GM12878 (cell line): ENCODE measurements around the gene VSIG8. TPM values are rescaled to one million over a fixed set of nuclear protein-coding genes. Genes with fewer than 3 reads are reported as not detected.
A peak's percentile ranks its signal among the peaks of the same experiment; 100 is the strongest.

Source experiments
- ATAC-seq: fragments of 200-7000 bp; cut with Tn5 transposase; 3 replicates; pipeline ENCODE4 v1.9.1; 2020; ENCODE audit warnings: mild to moderate bottlenecking, moderate library complexity
- BruUV-seq: library from RNA; stranded (reverse); fragments of 400-500 nt; replicated peaks from 2 replicates; lab custom pipeline; 2021; lab: Mats Ljungman, UMichigan
- CTCF ChIA-PET: fragments of 300-600 bp; sonication (Branson Sonifier 250); formaldehyde crosslinking; extraction: SDS; loops from one replicate; lab custom pipeline; 2021; ENCODE audit warnings: inconsistent platforms; lab: Yijun Ruan, JAX
- POLR2A ChIA-PET: fragments of 350-600 bp; formaldehyde crosslinking; extraction: SDS; loops from one replicate; lab custom pipeline; 2021; ENCODE audit warnings: inconsistent platforms; lab: Charles Lee
- RAD21 ChIA-PET: fragments of 300-600 bp; sonication (Branson Sonifier 250); formaldehyde crosslinking; loops from one replicate; lab custom pipeline; 2023; ENCODE audit warnings: antibody characterized with exemption; ENCODE audit not compliant: unreplicated experiment; lab: Charles Lee
- SMC1A ChIA-PET: fragments of 300-600 bp; sonication (Branson Sonifier 250); formaldehyde crosslinking; loops from one replicate; lab custom pipeline; 2023; ENCODE audit not compliant: unreplicated experiment, uncharacterized antibody; lab: Charles Lee
- DNase-seq: peaks from one replicate; pipeline ENCODE4 v3.0.0-alpha.2; 2011; ENCODE audit warnings: low read depth, low spot score
- FAIRE-seq: peaks from 3 replicates; lab custom pipeline; 2011; peaks lifted over from hg19 to GRCh38; lab: Jason Lieb, UNC
- H2AFZ ChIP-seq: 2 replicates; pipeline ENCODE4 v1.6.0; 2011; ENCODE audit warnings: low read depth, low read length, control low read depth; ENCODE audit not compliant: control insufficient read depth
- H3K27ac ChIP-seq: 2 replicates; pipeline ENCODE4 v1.5.1; 2011; ENCODE audit warnings: control low read depth; ENCODE audit not compliant: control insufficient read depth, insufficient read depth
- H3K27me3 ChIP-seq, 2 experiments: replicated peaks in 1 of 2; 2 replicates each; pipeline versions ENCODE4 v1.6.0 to v1.6.1; 2011; ENCODE audit warnings: low read length in 1 of 2; ENCODE audit not compliant: control insufficient read depth in 2 of 2, insufficient read depth in 2 of 2
- H3K36me3 ChIP-seq, 2 experiments: 2 replicates each; pipeline ENCODE4 v1.5.1; 2011; ENCODE audit warnings: low read length in 1 of 2; ENCODE audit not compliant: control insufficient read depth in 2 of 2, insufficient read depth in 2 of 2
- H3K4me1 ChIP-seq: 2 replicates; pipeline ENCODE4 v1.6.1; 2011; ENCODE audit warnings: mild to moderate bottlenecking, low read length, moderate library complexity, mixed read lengths; ENCODE audit not compliant: control insufficient read depth, insufficient read depth
- H3K4me2 ChIP-seq: 2 replicates; pipeline ENCODE4 v1.6.0; 2011; ENCODE audit warnings: control low read depth; ENCODE audit not compliant: control insufficient read depth, insufficient read depth
- H3K4me3 ChIP-seq: fragments of 200-600 bp; sonication (generic); 2 replicates; pipeline ENCODE4 v1.5.1; 2016
- H3K79me2 ChIP-seq: 2 replicates; pipeline ENCODE4 v1.6.0; 2011; ENCODE audit warnings: low read length; ENCODE audit not compliant: control insufficient read depth, insufficient read depth
- H3K9ac ChIP-seq: 2 replicates; pipeline ENCODE4 v1.8.0; 2011; ENCODE audit warnings: low read length, control low read depth, mixed read lengths; ENCODE audit not compliant: control insufficient read depth, insufficient read depth
- H3K9me3 ChIP-seq: replicated peaks from 3 replicates; pipeline ENCODE4 v1.5.1; 2011; ENCODE audit warnings: mild to moderate bottlenecking, low read length; ENCODE audit not compliant: control insufficient read depth, insufficient read depth
- H4K20me1 ChIP-seq: 2 replicates; pipeline ENCODE4 v1.6.0; 2011; ENCODE audit not compliant: control insufficient read depth, insufficient read depth
- CHD1 ChIP-seq: IDR thresholded peaks from 2 replicates; pipeline ENCODE4 v1.6.1; 2012; ENCODE audit warnings: low read depth, low read length, improper control_type of control experiment
- JUNB ChIP-seq: IDR thresholded peaks from 2 replicates; pipeline ENCODE4 v1.6.1; 2016; ENCODE audit warnings: antibody characterized with exemption, mild to moderate bottlenecking
- MEF2A ChIP-seq: IDR thresholded peaks from 2 replicates; pipeline ENCODE4 v1.6.1; 2011; ENCODE audit warnings: low read depth, mild to moderate bottlenecking, low read length, moderate library complexity; ENCODE audit not compliant: insufficient read depth
- MEF2B ChIP-seq: fragments of 450-650 bp; IDR thresholded peaks from 2 replicates; pipeline ENCODE4 v1.6.1; 2018; ENCODE audit warnings: mild to moderate bottlenecking, moderate library complexity; ENCODE audit not compliant: partially characterized antibody, poor library complexity, severe bottlenecking
- NFIC ChIP-seq: IDR thresholded peaks from 2 replicates; pipeline ENCODE4 v1.6.1; 2012; ENCODE audit warnings: low read depth, mild to moderate bottlenecking, inconsistent platforms, low read length, moderate library complexity
- RAD21 ChIP-seq: IDR thresholded peaks from 2 replicates; pipeline ENCODE4 v1.6.1; 2011; ENCODE audit warnings: mild to moderate bottlenecking, low read depth, low read length, moderate library complexity; ENCODE audit not compliant: insufficient read depth
- TBL1XR1 ChIP-seq: IDR thresholded peaks from 2 replicates; pipeline ENCODE4 v1.6.1; 2012; ENCODE audit warnings: low read depth, low read length, improper control_type of control experiment
- WRNIP1 ChIP-seq: IDR thresholded peaks from 2 replicates; pipeline ENCODE4 v1.6.1; 2011; ENCODE audit warnings: low read depth, low read length, improper control_type of control experiment, borderline replicate concordance
- WGBS: methylation state at CpG from one replicate; pipeline ENCODE4 v1.1.6; 2016; ENCODE audit warnings: low lambda C conversion rate; ENCODE audit not compliant: insufficient replicate concordance, insufficient coverage; ENCODE audit errors: missing lambda C conversion rate; 5-methylcytosine and 5-hydroxymethylcytosine counted together
- in situ Hi-C: fragments of 300-500 bp; cut with MboI; formaldehyde crosslinking; loops from 9 replicates; pipeline ENCODE4 v1.14.3; 2018; ENCODE audit warnings: mixed read lengths
- intact Hi-C: fragments of 100-400 bp; cut with micrococcal nuclease; formaldehyde crosslinking; loops from one replicate; pipeline ENCODE4 v1.14.2; 2022; ENCODE audit not compliant: unreplicated experiment
- polyA plus RNA-seq, 11 experiments: library from polyadenylated mRNA; depleted of rRNA in 4 of 11; unstranded in 6 of 11; stranded (reverse) in 5 of 11; fragments of >200 nt; fragmentation: Nextera tagmentation in 4 of 11; fragmentation: Illumina TruSeq in 1 of 11; extraction: Ambion mirVana in 4 of 11; extraction: Trizol in 1 of 11; gene quantifications; 1 replicate in 1 of 11; 2 replicates in 10 of 11; pipeline versions ENCODE4 v1.2.1 to v1.2.3, GENCODE V29; 2011 to 2016; ENCODE audit warnings: inconsistent platforms in 2 of 11, missing spikeins in 2 of 11, low read depth in 1 of 11
- total RNA-seq, 4 experiments: library from RNA; depleted of rRNA in 3 of 4; stranded (reverse); fragments of >200 nt in 3 of 4; fragmentation: Illumina TruSeq in 1 of 4; extraction: Trizol in 1 of 4; gene quantifications; 2 replicates each; pipeline versions ENCODE4 v1.2.1 to v1.2.3, GENCODE V29; 2013 to 2021
- TF ChIP-seq, protein P1 (sequence below), 3 experiments: IDR thresholded peaks in 2 of 3; conservative IDR thresholded peaks in 1 of 3; 2 replicates each; pipeline ENCODE4 v1.5.1; 2011; ENCODE audit warnings: low read depth in 3 of 3, low read length in 3 of 3, mild to moderate bottlenecking in 3 of 3, control low read depth in 2 of 3, moderate library complexity in 2 of 3, inconsistent platforms in 1 of 3, mixed read lengths in 1 of 3; ENCODE audit not compliant: control insufficient read depth in 2 of 3, insufficient read depth in 1 of 3; ENCODE audit errors: extremely low read depth in 1 of 3

The VSIG8 gene
- total and polyA plus RNA-seq, 10 of the 15 experiments (the other 5 are each of a cell fraction or from before 2014, with no cell fraction given) = not detected

DNA sequence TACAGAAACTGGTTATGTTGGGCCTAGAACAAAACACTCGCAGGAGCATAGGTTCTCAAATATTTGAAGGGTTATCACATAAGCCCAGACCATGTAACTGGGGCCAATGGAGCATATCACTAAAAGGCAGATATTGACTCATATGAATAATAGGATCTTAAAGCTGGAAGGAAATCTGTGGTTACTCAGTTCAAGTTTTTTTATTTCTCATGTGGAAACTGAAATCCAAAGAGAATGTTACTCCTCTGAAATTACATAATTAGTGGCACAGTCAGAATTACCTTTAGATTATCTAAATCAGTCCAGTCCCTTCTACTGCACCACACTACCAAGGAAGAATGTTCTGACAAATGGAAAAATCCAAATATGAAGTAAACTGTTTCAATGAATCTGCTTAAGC lies 23.7 kb downstream of the VSIG8 start (continued):
- TF ChIP-seq MEF2A = no peak
- TF ChIP-seq MEF2B = no peak
- no peak for TF ChIP-seq CHD1
- TF ChIP-seq NFIC = peak; percentile 82
- peak; percentile 83 for TF ChIP-seq JUNB

DNA sequence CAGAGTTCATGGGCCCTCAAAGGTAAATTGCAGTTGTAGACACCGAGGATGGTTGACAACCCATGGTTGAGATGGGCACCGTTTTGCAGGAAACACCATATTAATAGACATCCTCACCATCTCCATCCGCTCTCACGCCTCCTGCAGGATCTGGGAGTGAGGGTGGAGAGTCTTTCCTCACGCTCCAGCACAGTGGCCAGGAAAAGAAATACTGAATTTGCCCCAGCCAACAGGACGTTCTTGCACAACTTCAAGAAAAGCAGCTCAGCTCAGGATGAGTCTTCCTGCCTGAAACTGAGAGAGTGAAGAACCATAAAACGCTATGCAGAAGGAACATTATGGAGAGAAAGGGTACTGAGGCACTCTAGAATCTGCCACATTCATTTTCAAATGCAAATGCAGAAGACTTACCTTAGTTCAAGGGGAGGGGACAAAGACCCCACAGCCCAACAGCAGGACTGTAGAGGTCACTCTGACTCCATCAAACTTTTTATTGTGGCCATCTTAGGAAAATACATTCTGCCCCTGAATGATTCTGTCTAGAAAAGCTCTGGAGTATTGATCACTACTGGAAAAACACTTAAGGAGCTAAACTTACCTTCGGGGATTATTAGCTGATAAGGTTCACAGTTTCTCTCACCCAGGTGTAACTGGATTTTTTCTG lies 26.5 kb downstream of the VSIG8 start:
- no peaks in the 10 kb centered on the region for H3K27me3 ChIP-seq
- no peaks in the 10 kb centered on the region for H3K79me2 ChIP-seq
- H3K9me3 ChIP-seq = no peaks in the 10 kb centered on the region
- H3K4me1 ChIP-seq = peaks cover 26% of the 10 kb centered on the region
- H3K9ac ChIP-seq = no peak overlapping the region
- intact Hi-C loops (no loop called here), in situ Hi-C loops (no loop called here)
- no peak overlapping the region for H3K27ac ChIP-seq
- no peak overlapping the region for H2AFZ ChIP-seq
- TF ChIP-seq TBL1XR1 (no peak), WRNIP1 (no peak), RAD21 (peak; percentile 49)
- TF ChIP-seq, protein P1, sequence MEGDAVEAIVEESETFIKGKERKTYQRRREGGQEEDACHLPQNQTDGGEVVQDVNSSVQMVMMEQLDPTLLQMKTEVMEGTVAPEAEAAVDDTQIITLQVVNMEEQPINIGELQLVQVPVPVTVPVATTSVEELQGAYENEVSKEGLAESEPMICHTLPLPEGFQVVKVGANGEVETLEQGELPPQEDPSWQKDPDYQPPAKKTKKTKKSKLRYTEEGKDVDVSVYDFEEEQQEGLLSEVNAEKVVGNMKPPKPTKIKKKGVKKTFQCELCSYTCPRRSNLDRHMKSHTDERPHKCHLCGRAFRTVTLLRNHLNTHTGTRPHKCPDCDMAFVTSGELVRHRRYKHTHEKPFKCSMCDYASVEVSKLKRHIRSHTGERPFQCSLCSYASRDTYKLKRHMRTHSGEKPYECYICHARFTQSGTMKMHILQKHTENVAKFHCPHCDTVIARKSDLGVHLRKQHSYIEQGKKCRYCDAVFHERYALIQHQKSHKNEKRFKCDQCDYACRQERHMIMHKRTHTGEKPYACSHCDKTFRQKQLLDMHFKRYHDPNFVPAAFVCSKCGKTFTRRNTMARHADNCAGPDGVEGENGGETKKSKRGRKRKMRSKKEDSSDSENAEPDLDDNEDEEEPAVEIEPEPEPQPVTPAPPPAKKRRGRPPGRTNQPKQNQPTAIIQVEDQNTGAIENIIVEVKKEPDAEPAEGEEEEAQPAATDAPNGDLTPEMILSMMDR (IDR thresholded peaks at IDR 0.05 in 2 of 3, conservative IDR thresholded peaks at IDR 0.05 in 1 of 3; ENCODE audit: control insufficient read depth in 2 of 3, extremely low read depth in 1 of 3, insufficient read depth in 1 of 3, low read depth in 3 of 3, low read length in 3 of 3) = peak in 2 of 3 experiments; percentile 5 to 17; a peak in 2 of 6 replicates
- no peak for ATAC-seq
- DNase-seq = no peak
- H3K4me2 ChIP-seq = no peak overlapping the region
- ChIA-PET RAD21 (no interaction called here), CTCF (interaction anchor here (0.9 to 2.0 kb wide), 5 partner anchors 14 to 171 kb away, joined by 3 to 13 read pairs (median 3); no protein-coding TSS in a partner anchor), POLR2A (no interaction called here), SMC1A (interaction anchor here (0.6 to 1.8 kb wide), 4 partner anchors 14 to 172 kb away, joined by 3 to 5 read pairs (median 3); no protein-coding TSS in a partner anchor)
- no peaks in the 10 kb centered on the region for H3K36me3 ChIP-seq
- WGBS = 35% methylated on average over 8 of the region's 8 CpGs
- H3K4me3 ChIP-seq = no peak overlapping the region
- no peak for FAIRE-seq
- BruUV-seq = no TSS peak
- no peaks in the 10 kb centered on the region for H4K20me1 ChIP-seq
